H1 (cell line): ENCODE measurements around the gene ZNF582. TPM values are rescaled to one million over a fixed set of nuclear protein-coding genes. Genes with fewer than 3 reads are reported as not detected.

Experiments used
- CTCF ChIA-PET: fragments of 300-600 bp; sonication (Branson Sonifier 250); formaldehyde crosslinking; loops from one replicate; lab custom pipeline; 2021; ENCODE audit not compliant: partially characterized antibody; lab: Charles Lee
- POLR2A ChIA-PET: fragments of 300-600 bp; sonication (Branson Sonifier 250); formaldehyde crosslinking; loops from one replicate; lab custom pipeline; 2021; ENCODE audit warnings: inconsistent platforms; ENCODE audit not compliant: partially characterized antibody; lab: Charles Lee
- DNase-seq, 2 experiments: peaks; one replicate each; pipeline versions ENCODE4 v3.0.0 to v3.0.0-alpha.2; 2010 to 2022; ENCODE audit warnings: low spot score in 2 of 2, low read depth in 1 of 2, mixed read lengths in 1 of 2
- FAIRE-seq: peaks from 2 replicates; lab custom pipeline; 2011; peaks lifted over from hg19 to GRCh38; lab: Jason Lieb, UNC
- H2AFZ ChIP-seq: 2 replicates; pipeline ENCODE4 v1.8.1; 2012; ENCODE audit warnings: low read length, inconsistent platforms
- H2AK5ac ChIP-seq: 2 replicates; pipeline ENCODE4 v1.6.1; 2013; ENCODE audit warnings: low read depth, low read length
- H2BK120ac ChIP-seq: replicated peaks from 2 replicates; pipeline ENCODE3; 2013; ENCODE audit warnings: low read depth, low read length, inconsistent platforms
- H2BK12ac ChIP-seq: 2 replicates; pipeline ENCODE4 v1.6.1; 2013; ENCODE audit warnings: low read depth, low read length
- H2BK15ac ChIP-seq: 2 replicates; pipeline ENCODE4 v1.6.1; 2013; ENCODE audit warnings: low read length
- H2BK20ac ChIP-seq: 2 replicates; pipeline ENCODE4 v1.6.1; 2013; ENCODE audit warnings: low read length
- H2BK5ac ChIP-seq: 2 replicates; pipeline ENCODE4 v1.6.1; 2013; ENCODE audit warnings: low read depth, low read length
- H3K14ac ChIP-seq: 2 replicates; pipeline ENCODE4 v1.6.1; 2013; ENCODE audit warnings: inconsistent platforms; ENCODE audit not compliant: insufficient read length
- H3K18ac ChIP-seq: 2 replicates; pipeline ENCODE4 v1.6.1; 2013; ENCODE audit warnings: low read length; ENCODE audit errors: extremely low read depth
- H3K23ac ChIP-seq: 2 replicates; pipeline ENCODE4 v1.6.1; 2013; ENCODE audit warnings: inconsistent platforms; ENCODE audit not compliant: insufficient read length
- H3K23me2 ChIP-seq: 2 replicates; pipeline ENCODE4 v1.6.1; 2013; ENCODE audit warnings: low read depth, low read length
- H3K27ac ChIP-seq: 2 replicates; pipeline ENCODE4 v1.6.1; 2011; ENCODE audit warnings: low read depth, low read length, inconsistent platforms
- H3K27me3 ChIP-seq, 4 experiments: replicated peaks in 1 of 4; 1 replicate in 1 of 4; 2 replicates in 3 of 4; pipeline versions ENCODE4 v1.6.1 to v1.8.1; 2011 to 2013; ENCODE audit warnings: low read length in 3 of 4, mild to moderate bottlenecking in 3 of 4, inconsistent platforms in 2 of 4, mixed read lengths in 2 of 4, moderate library complexity in 1 of 4; ENCODE audit not compliant: control insufficient read depth in 3 of 4, insufficient read depth in 3 of 4; ENCODE audit errors: extremely low read depth in 1 of 4
- H3K36me3 ChIP-seq, 4 experiments: 2 replicates each; pipeline versions ENCODE4 v1.6.1 to v1.8.1; 2011 to 2013; ENCODE audit warnings: mild to moderate bottlenecking in 4 of 4, low read length in 3 of 4, moderate library complexity in 2 of 4, control low read depth in 1 of 4, inconsistent platforms in 1 of 4; ENCODE audit not compliant: insufficient read depth in 4 of 4, control insufficient read depth in 2 of 4
- H3K4ac ChIP-seq: replicated peaks from 2 replicates; pipeline ENCODE3; 2013; ENCODE audit warnings: low read length, low read depth, mixed read lengths, inconsistent platforms; ENCODE audit not compliant: insufficient read length
- H3K4me1 ChIP-seq, 4 experiments: replicated peaks in 1 of 4; 1 replicate in 1 of 4; 2 replicates in 3 of 4; pipeline versions ENCODE4 v1.6.1 to v1.8.1; 2011 to 2013; ENCODE audit warnings: low read length in 3 of 4, inconsistent platforms in 2 of 4, mixed read lengths in 1 of 4; ENCODE audit not compliant: insufficient read depth in 4 of 4, control insufficient read depth in 3 of 4
- H3K4me2 ChIP-seq, 2 experiments: 2 replicates each; pipeline versions ENCODE4 v1.6.1 to v1.8.1; 2011 to 2013; ENCODE audit warnings: low read depth in 2 of 2, low read length in 2 of 2, control low read depth in 1 of 2, inconsistent platforms in 1 of 2, mild to moderate bottlenecking in 1 of 2; ENCODE audit not compliant: insufficient read depth in 1 of 2
- H3K4me3 ChIP-seq, 4 experiments: fragments of 200-600, 300-600 bp in 1 of 4; sonication (generic), shearing (Covaris generic), sonication (Bioruptor Twin) in 1 of 4; 2 replicates each; pipeline versions ENCODE4 v1.5.1 to v1.8.1; 2011 to 2016; ENCODE audit warnings: low read length in 4 of 4, low read depth in 3 of 4, control low read depth in 2 of 4, inconsistent platforms in 2 of 4, mild to moderate bottlenecking in 2 of 4, mixed read lengths in 1 of 4, moderate library complexity in 1 of 4; ENCODE audit not compliant: insufficient read depth in 2 of 4; ENCODE audit errors: extremely low read depth in 1 of 4
- H3K56ac ChIP-seq: replicated peaks from 2 replicates; pipeline ENCODE3; 2013; ENCODE audit warnings: low read depth, mild to moderate bottlenecking, mixed read lengths, low read length, inconsistent platforms; ENCODE audit not compliant: insufficient read length
- H3K79me1 ChIP-seq: 2 replicates; pipeline ENCODE4 v1.6.1; 2013; ENCODE audit warnings: low read depth, low read length, control low read depth
- H3K79me2 ChIP-seq, 2 experiments: 2 replicates each; pipeline versions ENCODE4 v1.6.1 to v1.8.1; 2012 to 2013; ENCODE audit warnings: low read length in 2 of 2, mild to moderate bottlenecking in 2 of 2, inconsistent platforms in 1 of 2; ENCODE audit not compliant: insufficient read depth in 2 of 2, control insufficient read depth in 1 of 2
- H3K9ac ChIP-seq, 4 experiments: replicated peaks in 1 of 4; 1 replicate in 1 of 4; 2 replicates in 3 of 4; pipeline versions ENCODE4 v1.6.1 to v1.8.1; 2011 to 2013; ENCODE audit warnings: low read depth in 3 of 4, low read length in 3 of 4, control low read depth in 2 of 4, mild to moderate bottlenecking in 2 of 4, moderate library complexity in 2 of 4, inconsistent platforms in 1 of 4; ENCODE audit errors: extremely low read depth in 1 of 4
- H3K9me3 ChIP-seq, 2 experiments: 2 replicates each; pipeline versions ENCODE4 v1.6.1 to v1.8.1; 2012 to 2013; ENCODE audit warnings: mild to moderate bottlenecking in 2 of 2, moderate library complexity in 2 of 2, control low read depth in 1 of 2, inconsistent platforms in 1 of 2, low read depth in 1 of 2, low read length in 1 of 2, mixed read lengths in 1 of 2; ENCODE audit not compliant: insufficient read depth in 2 of 2
- H4K20me1 ChIP-seq, 2 experiments: replicated peaks in 1 of 2; 2 replicates each; pipeline versions ENCODE3 to v1.8.1; 2011 to 2013; ENCODE audit warnings: inconsistent platforms in 2 of 2, low read length in 2 of 2, mild to moderate bottlenecking in 1 of 2; ENCODE audit not compliant: insufficient read depth in 2 of 2, control insufficient read depth in 1 of 2
- H4K5ac ChIP-seq: 2 replicates; pipeline ENCODE4 v1.6.1; 2013; ENCODE audit warnings: low read length, low read depth, mixed read lengths, inconsistent platforms; ENCODE audit not compliant: insufficient read length
- H4K8ac ChIP-seq: 2 replicates; pipeline ENCODE4 v1.8.0; 2013; ENCODE audit warnings: mild to moderate bottlenecking, moderate library complexity, low read length, inconsistent platforms; ENCODE audit not compliant: insufficient read depth; ENCODE audit errors: extremely low read depth
- H4K91ac ChIP-seq: replicated peaks from 2 replicates; pipeline ENCODE3; 2013; ENCODE audit warnings: low read length, mixed read lengths, inconsistent platforms; ENCODE audit not compliant: insufficient read length
- ATF2 ChIP-seq: IDR thresholded peaks from 2 replicates; pipeline ENCODE4 v1.6.1; 2012; ENCODE audit warnings: low read length, inconsistent platforms
- GTF2F1 ChIP-seq: IDR thresholded peaks from 2 replicates; pipeline ENCODE4 v1.6.1; 2012; ENCODE audit warnings: low read depth, low read length, improper control_type of control experiment, borderline replicate concordance
- KDM1A ChIP-seq: fragments of 200-600, 300-600 bp; sonication (generic); IDR thresholded peaks from 2 replicates; pipeline ENCODE4 v1.7.1; 2016; ENCODE audit warnings: mild to moderate bottlenecking, low read length, borderline replicate concordance
- PHF8 ChIP-seq: fragments of 200-600 bp; sonication (generic); conservative IDR thresholded peaks from 2 replicates; pipeline ENCODE4 v1.7.1; 2012; ENCODE audit warnings: low read depth, mild to moderate bottlenecking, inconsistent platforms, low read length, moderate library complexity
- POLR2A ChIP-seq, 2 experiments: IDR thresholded peaks; 1 replicate in 1 of 2; 2 replicates in 1 of 2; pipeline ENCODE4 v1.6.1; 2011; ENCODE audit warnings: low read depth in 2 of 2, low read length in 2 of 2, mild to moderate bottlenecking in 2 of 2; ENCODE audit errors: control extremely low read depth in 1 of 2
- SIRT6 ChIP-seq: IDR thresholded peaks from one replicate; pipeline ENCODE4 v1.7.1; 2012; ENCODE audit warnings: low read length, inconsistent platforms
- SP4 ChIP-seq: IDR thresholded peaks from 2 replicates; pipeline ENCODE4 v1.6.1; 2012; ENCODE audit warnings: low read length, inconsistent platforms
- SUZ12 ChIP-seq: fragments of 200-600 bp; sonication (generic); IDR thresholded peaks from 2 replicates; pipeline ENCODE4 v1.6.1; 2012; ENCODE audit warnings: mild to moderate bottlenecking, inconsistent platforms, low read length, moderate library complexity, mixed read lengths
- TEAD4 ChIP-seq: IDR thresholded peaks from 2 replicates; pipeline ENCODE4 v1.6.1; 2012; ENCODE audit warnings: low read depth, low read length, inconsistent platforms, mixed read lengths
- USF2 ChIP-seq: IDR thresholded peaks from 2 replicates; pipeline ENCODE4 v1.6.1; 2011; ENCODE audit warnings: low read length, improper control_type of control experiment
- WGBS, 2 experiments: shearing (Covaris generic) in 1 of 2; methylation state at CpG; one replicate each; pipeline versions ENCODE4 v1.1.6 to v1.1.7; 2013 to 2015; ENCODE audit warnings: low lambda C conversion rate in 2 of 2, mixed read lengths in 2 of 2, inconsistent platforms in 1 of 2, low coverage in 1 of 2, missing lambda C conversion rate in 1 of 2; ENCODE audit not compliant: insufficient replicate concordance in 2 of 2, insufficient coverage in 1 of 2, insufficient read length in 1 of 2; ENCODE audit errors: extremely low coverage in 1 of 2, missing lambda C conversion rate in 1 of 2; 5-methylcytosine and 5-hydroxymethylcytosine counted together
- polyA plus RNA-seq, 7 experiments: library from polyadenylated mRNA; depleted of rRNA in 3 of 7; stranded (reverse) in 5 of 7; unstranded in 2 of 7; fragments of >200 nt in 5 of 7; fragments of 200-250 nt in 2 of 7; gene quantifications; 1 replicate in 5 of 7; 2 replicates in 1 of 7; 4 replicates in 1 of 7; pipeline versions ENCODE4 v1.2.1 to v1.2.3, GENCODE V29; 2011 to 2013; ENCODE audit warnings: missing spikeins in 2 of 7, mixed read lengths in 2 of 7
- total RNA-seq: library from RNA; stranded (reverse); fragmentation: NEBNext Ultra II Directional; extraction: Animal tissue kit (Norgen Biotek cat#: 25700); gene quantifications from 2 replicates; pipeline ENCODE4 v1.2.1, GENCODE V29; 2021
- TF ChIP-seq, protein P1 (sequence below): IDR thresholded peaks from 2 replicates; pipeline ENCODE4 v1.6.1; 2011; ENCODE audit warnings: low read depth, mild to moderate bottlenecking, low read length; ENCODE audit not compliant: insufficient read depth

The ZNF582 gene
- total and polyA plus RNA-seq, 2 of the 8 experiments (the other 6 are each of a cell fraction or from before 2014, with no cell fraction given): 3.8 to 5.8 TPM

DNA sequence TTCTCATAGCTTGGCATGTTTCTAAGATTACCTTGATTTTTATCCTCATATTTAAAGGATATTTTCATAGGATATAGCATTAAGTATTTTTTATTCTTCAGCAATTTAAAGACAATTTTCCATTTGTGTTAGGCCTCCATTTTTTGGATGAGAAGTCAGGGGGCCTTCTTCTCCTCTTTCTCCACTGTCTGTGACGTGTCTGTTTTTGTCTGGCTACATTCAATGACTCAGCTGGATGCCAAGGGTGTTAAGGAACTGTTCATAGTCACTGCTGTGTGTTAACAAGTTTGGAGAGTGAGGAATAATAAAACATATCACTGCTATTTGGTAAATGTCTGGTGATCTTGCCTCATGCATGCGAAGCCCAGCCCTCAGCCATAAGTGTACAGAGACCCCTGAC, 36.4 kb downstream of the ZNF582 start:
- Histone ChIP-seq H4K20me1 (no peaks in the 10 kb centered on the region), H3K27ac (no peak overlapping the region), H3K56ac (no peak overlapping the region), H3K36me3 (peaks cover 0 to 4% (median 1%) of the 10 kb centered on the region in 4 experiments; a peak in 1 of 8 replicates), H3K9ac (no peak overlapping the region), H2BK15ac (no peak overlapping the region), H2AFZ (no peak overlapping the region), H2BK12ac (no peak overlapping the region), H3K4me2 (no peak overlapping the region), H2BK5ac (no peak overlapping the region), H4K91ac (no peak overlapping the region), H4K8ac (no peak overlapping the region), H3K79me2 (no peaks in the 10 kb centered on the region), H3K23ac (no peak overlapping the region), H2AK5ac (no peak overlapping the region), H3K4me3 (no peak overlapping the region), H3K18ac (no peak overlapping the region), H2BK120ac (no peak overlapping the region), H2BK20ac (no peak overlapping the region), H3K9me3 (0 out of 4 replicates have a peak, but pooled peaks cover 0 to 4% of the 10 kb centered on the region in 2 experiments), H3K4ac (no peak overlapping the region), H3K4me1 (no peaks in the 10 kb centered on the region), H3K79me1 (no peaks in the 10 kb centered on the region), H3K27me3 (no peaks in the 10 kb centered on the region), H4K5ac (no peak overlapping the region), H3K23me2 (no peaks in the 10 kb centered on the region), H3K14ac (no peak overlapping the region)
- POLR2A ChIA-PET: no interaction called here
- 78% methylated on average over 2 of the region's 2 CpGs; no CpG with 5 or more reads in 1 of the 2 experiments for WGBS, 2 experiments
- DNase-seq (no peak), FAIRE-seq (no peak)
- CTCF ChIA-PET: interaction anchor here (1.2 kb wide), 1 partner anchor 104 kb away, joined by 3 read pairs; no protein-coding TSS in a partner anchor
- TF ChIP-seq SIRT6 (no peak), SP4 (no peak), ATF2 (no peak), SUZ12 (no peak), TEAD4 (no peak), KDM1A (no peak), PHF8 (no peak), POLR2A (IDR thresholded peaks at IDR 0.05; ENCODE audit: control extremely low read depth in 1 of 2, low read depth in 2 of 2, low read length in 2 of 2) (no peak), GTF2F1 (no peak), USF2 (no peak)
- TF ChIP-seq, protein P1, sequence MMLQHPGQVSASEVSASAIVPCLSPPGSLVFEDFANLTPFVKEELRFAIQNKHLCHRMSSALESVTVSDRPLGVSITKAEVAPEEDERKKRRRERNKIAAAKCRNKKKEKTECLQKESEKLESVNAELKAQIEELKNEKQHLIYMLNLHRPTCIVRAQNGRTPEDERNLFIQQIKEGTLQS: no peak
